PC-3 (cell line): ENCODE data around the gene DAB1.

Experiments used
- EZH2phosphoT487 ChIP-seq: fragments of 300-600 bp; sonication (generic); IDR thresholded peaks from 2 replicates; pipeline ENCODE4 v1.6.1; 2018; ENCODE audit warnings: mild to moderate bottlenecking, antibody characterized with exemption, low read length, borderline replicate concordance
- TF ChIP-seq, protein P1 (sequence below): fragments of 300-600 bp; sonication (generic); conservative IDR thresholded peaks from 2 replicates; pipeline ENCODE4 v1.5.1; 2017; ENCODE audit warnings: antibody characterized with exemption, low read depth, mild to moderate bottlenecking, low read length

DNA sequence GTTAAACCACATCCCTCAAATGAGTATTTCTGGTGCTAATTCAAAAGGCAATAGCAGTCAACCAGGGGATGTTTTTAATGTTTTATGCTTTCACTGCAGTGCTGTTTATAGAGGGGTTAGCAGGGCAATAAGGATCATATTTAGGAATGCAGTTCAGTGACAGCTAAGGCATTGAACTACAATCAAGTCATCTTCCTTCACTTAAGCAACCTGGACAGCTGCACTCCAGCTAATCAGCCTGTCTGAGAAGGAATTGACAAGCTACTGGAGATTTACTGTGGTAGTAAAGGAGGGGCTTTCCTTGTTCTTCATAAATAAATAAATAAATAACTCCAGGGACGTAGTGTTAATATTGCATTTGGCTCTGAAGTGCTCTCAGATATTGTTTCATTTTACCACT, 93.9 kb downstream of the DAB1 start:
- TF ChIP-seq, protein P1, sequence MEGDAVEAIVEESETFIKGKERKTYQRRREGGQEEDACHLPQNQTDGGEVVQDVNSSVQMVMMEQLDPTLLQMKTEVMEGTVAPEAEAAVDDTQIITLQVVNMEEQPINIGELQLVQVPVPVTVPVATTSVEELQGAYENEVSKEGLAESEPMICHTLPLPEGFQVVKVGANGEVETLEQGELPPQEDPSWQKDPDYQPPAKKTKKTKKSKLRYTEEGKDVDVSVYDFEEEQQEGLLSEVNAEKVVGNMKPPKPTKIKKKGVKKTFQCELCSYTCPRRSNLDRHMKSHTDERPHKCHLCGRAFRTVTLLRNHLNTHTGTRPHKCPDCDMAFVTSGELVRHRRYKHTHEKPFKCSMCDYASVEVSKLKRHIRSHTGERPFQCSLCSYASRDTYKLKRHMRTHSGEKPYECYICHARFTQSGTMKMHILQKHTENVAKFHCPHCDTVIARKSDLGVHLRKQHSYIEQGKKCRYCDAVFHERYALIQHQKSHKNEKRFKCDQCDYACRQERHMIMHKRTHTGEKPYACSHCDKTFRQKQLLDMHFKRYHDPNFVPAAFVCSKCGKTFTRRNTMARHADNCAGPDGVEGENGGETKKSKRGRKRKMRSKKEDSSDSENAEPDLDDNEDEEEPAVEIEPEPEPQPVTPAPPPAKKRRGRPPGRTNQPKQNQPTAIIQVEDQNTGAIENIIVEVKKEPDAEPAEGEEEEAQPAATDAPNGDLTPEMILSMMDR: no peak
- TF ChIP-seq EZH2phosphoT487: no peak
